HG03378 (cell line): Measurements from ENCODE around the gene EBF4.
A peak's percentile ranks its signal among the peaks of the same experiment; 100 is the strongest.

ENCODE experiments used
- ATAC-seq: cut with Tn5 transposase; IDR thresholded peaks from one replicate; pipeline ENCODE4 v1.9.1; 2021; ENCODE audit warnings: mild to moderate bottlenecking, moderate library complexity; ENCODE audit not compliant: unreplicated experiment

Gene EBF4

DNA sequence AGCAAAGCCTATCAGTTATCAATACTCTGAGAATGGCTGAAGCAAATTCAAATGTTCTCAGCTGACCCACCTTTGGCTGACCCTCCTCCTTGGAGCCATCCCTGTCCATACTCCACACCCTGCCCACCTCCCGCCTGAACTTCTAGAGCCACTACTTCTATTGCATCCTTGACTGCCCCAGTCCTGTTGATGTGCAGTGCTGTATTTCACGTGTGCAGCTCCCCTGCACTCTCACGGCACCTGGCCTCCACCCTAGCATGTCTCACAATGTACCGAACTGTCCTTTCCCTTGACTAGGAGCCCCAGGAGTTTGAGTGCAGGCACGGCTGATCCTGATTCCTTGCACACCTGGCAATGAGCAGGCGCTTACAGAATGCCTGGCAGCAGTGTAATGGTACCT is 100.9 kb downstream of the EBF4 start:
- ATAC-seq, result no peak

DNA sequence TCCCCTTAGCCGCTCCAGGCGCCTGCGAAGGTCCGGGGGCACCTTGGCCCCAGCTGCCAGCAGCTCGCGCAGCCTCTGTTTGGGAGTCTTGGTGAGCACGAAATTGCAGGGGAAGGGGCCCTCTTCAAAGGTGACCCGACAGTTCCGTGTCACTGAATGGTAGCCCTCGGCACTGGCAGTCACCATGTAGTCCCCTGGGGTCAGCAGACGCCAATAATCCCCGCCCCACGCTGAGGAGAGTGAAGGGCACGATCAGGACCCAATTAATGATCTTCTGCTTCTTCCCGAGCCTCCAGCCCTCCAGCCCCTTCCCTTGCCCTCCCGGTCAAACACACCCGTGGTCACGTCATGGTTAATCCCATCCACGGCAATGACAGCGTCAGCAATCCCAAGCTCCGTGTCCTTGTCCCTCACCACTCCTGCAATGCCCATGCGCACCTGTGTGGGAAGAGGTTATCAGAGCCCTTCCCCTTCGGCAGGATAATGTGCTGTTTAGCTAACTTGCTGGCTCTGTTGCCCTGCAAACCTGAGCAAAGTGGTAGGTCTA is 101.7 kb downstream of the EBF4 start:
- ATAC-seq, result no peak

DNA sequence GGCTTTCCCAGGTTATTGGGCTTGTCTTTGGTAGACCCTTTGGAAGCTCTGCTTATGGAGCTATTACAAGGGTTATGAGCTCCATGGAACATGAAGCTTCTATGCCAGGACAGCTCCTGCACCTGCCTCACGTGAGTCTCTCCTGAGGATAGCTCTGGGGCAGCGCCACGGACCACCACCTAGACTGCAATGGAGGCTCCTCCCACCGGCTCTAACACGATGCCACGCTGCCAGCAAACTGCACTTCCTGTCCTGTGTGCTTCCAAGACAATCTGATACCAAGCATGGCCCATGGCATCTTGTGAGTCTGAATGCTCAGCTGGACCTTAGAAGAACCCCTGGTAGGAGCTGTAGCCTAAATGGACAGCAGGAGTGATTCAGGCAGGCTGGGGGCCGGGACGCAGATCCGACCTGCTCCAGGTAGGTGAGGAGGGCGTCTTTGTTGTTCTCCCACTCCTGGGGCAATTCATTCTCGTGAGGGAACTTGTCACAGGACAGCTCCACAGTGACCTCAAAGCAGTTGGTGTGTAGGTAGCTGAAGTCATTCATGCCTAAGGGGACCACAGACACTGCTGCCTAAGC is 102.4 kb downstream of the EBF4 start:
- ATAC-seq, result no peak

DNA sequence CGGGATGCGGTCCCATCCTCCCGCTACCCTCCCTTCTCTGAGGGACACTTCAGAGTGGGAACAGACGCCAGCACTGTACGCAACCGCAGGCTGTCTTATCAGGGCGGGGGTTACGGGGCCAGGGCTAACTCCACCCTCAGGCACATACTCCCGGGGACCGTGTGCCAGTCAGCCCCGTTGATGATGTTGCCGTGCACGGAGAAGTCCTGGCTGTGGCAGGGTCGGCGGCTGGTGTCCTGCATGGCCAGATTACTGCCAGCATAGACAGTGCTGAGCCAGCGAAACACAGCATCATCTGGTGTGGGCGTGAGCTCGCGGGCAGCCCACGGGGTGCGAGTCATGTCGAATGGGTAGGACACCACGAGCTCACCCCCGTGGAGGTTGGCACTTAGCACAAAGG is 102.9 kb downstream of the EBF4 start:
- no peak for ATAC-seq

DNA sequence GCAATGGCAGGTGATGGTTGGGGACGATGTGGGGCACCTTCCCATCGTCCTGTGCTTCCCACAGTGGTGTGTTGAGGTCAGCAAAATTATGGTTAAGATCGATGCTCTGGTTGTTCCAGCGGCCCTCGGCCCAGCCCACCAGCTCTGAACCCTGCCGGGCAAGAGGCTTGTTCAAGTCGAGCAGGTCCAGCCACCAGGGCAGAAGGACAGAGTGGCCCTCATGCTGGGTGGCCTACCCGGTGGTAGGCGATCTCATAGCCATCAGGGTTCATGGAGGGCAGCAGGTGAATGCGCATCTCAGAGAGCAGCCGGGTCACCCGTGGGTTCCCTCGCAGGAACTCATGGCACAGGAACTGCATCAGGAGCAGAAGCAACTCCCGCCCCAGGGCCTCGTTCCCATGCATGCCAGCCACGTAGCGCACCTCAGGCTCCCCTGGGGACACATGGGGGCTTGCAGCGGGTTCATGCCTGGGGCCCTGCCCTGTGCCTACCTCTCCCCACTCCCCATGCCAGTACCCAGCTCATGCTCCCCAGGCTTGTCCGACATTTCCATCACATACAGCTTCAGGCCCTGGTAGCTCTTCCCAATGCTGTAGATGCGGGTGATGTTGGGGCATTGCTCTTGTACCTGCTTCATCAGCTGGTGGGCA is 103.6 kb downstream of the EBF4 start:
- ATAC-seq, result no peak

DNA sequence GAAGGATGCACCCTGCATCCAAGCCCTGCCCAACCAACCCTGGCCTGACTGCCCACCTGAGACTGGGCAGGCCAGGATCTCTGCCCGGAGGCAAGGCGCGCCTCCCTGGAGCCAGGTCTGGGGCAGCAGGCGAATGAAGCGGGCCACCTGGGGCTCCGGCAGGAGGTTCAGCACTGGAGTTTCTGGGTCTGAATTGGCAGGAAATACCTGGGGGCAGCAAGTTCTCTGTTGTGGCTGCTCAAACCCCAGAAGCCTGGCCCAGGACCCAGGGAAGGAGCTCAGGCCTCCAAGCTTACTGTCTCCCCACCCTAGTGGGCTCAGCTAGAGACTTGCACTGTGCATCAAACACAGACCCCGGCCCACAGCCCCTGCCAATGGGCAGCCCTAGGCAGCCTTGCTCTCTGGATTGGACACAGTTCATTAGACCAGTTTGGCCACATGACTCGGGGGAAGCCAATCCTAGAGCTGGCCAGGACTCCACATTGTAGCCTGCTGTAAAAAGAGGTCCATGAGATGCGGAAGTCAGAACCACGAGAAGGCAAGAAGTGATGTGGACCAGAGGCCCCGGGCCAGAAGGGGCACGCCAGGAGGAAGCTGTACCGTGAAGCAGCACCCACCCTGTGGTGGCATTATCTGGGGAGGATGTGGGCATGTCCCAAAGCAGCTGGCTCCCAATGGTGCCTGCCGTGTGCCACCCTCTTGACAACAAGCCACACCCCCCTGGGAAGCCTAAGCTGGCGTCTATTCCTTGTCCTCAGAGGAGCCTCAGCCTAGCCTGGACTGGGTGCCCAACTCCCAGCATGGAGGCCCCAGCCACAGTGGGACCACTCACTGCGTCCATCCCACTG is 104.8 kb downstream of the EBF4 start:
- ATAC-seq, result no peak

DNA sequence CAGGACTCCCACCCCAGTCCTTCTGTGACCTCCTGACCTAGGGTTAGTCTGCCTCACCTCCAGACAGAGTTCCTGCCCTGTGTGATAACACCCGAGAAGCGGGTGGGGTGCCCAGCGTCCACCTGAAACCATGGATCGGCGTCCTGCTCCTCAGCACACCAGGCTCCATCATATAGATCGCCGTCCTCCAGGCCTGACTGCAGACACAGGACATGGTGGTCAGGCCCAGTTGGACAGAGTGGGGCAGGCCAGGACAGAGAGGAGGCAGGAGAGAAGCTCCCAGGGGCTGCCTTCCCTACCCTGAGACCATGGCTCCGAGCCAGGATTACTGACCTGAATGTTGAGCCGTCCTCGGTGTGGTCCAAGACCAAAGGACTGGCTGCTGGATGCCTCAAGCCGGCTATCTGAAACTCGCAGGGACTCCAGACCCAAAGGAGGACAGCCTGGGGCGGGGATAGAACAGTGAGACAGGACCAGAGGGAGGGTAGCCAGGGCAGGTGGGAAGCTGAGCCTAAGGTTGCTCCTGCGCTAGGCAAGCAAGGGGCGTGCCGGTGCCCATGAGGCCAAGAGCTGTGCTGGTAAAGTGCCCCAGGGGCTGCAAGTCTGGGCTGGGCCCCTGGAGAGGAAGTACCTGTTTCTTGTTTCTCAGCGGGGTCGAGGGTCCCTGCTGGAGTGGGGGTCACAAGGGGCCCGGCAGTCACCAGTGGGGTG is 105.7 kb downstream of the EBF4 start:
- ATAC-seq, result no peak

DNA sequence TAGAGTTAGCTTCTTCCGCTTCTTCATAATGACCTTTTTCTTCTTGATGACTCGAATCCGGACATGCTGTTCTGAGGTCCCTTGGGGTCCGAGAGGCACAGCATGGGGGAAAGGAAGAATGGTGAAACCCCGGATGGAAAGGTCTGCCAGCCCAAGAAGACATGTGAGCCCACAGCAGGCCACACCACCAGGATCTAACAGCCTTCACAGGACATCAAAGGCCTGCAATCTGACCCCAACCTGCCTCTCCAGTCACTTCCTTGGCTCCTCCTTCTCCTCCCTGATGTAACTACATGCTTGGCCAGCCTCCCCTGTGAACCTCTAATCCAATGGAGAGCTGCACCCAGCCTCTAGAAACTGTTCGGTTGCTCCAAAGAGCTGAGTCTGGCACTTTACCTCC is 106.2 kb downstream of the EBF4 start:
- no peak for ATAC-seq

DNA sequence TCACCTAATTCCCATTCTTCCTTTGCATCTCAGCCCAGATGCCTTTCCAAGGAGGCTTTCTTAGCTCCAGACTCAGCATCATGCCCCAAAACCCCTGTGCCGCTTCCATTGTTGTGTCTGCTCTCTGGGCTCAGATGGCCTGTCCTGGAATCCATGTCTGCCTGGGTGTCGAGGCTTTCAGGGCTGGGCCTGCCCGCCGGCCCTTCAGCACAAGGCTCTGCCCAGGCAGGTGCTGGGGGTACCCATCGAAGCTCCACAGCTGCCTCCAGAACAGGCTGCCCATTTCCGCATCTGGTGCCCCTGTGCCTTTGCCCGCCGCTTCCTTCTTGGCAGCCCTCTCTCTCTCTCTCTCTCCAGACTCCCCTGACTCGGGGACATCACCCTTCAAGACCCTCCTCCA is 106.7 kb downstream of the EBF4 start:
- no peak for ATAC-seq

DNA sequence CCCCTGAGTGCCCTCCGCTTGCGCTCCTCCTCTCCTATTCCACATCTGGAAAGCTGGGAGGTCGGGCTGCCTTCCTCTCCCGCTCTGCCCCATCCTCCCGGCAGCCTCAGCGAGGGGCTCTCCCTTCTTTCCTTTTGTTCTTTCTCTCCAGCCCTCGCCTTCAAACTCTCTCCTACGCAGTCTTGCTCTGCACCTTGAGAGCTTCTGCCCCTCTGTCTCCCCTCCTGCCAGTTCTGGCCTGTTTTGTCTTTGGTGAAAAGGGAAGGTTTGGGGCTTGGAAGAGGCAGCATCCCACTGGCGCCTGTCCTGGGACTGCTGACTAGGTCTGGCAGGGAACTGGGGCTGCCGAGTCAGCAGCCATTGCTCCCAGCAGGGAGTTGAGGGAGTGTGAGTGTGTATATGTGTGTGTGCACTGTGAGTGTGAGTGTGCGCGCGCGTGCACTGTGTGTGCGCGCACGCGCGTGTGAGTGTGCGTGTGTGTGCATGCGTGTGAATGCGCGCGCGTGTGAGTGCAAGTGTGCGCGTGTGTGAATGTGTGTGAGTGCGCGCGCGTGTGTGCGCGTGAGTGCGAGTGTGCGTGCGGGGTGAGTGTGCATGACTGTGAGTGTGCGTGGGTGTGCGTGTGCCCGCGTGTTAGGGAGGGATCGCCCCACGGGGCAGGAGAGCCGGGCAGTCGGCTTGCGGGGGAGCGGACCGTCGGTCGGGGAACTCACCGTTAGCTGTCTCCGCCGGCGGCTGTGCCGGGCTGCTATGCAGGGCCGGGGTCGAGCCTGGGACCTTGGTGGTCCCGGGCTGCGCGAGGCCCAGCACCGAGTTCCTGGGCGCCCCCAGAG is 107.3 kb downstream of the EBF4 start:
- no peak for ATAC-seq

DNA sequence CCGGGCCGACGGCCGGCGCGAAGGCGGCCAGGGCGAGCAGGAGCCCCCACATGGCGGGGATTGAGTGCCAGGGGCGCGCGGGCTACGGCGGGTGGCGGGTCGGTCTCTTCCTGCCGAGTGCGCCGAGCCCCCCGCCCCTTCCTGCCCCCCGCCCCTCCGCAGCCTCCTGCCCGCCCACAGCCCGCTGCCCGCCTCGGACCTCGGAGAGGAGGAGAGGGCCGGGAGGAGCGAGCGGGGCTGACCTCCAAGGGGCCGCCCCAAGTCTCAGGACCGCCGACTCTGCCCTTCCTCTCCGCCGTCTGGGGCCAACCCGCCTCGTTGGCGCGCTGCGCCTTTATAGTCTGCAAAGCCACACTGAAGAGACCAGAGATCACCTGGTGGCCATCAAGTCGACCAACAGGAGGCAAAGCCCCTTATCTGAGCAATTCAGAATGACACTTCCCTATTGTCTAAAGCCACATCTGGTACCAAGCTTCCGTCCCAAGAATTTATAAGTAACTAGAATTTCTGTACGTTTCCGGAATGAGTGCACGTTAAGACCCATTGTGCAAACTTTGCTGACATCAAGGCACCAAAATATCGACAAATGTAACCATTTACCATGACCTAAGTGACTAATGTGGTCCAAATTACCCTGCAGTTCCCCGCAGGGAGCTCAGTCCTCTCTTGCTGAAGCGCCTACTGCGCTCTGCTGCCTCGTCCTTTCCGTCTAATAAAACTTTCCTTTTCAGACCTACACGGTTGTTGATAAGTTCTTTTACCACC is 108.1 kb downstream of the EBF4 start, which contains the start of gene CPXM1:
Gene CPXM1, minus strand, starts transcription at position 107 of the 765 bp plus-strand sequence. Its CDS starts 55 bp downstream, at position 52.
- peak; percentile 58 for ATAC-seq

DNA sequence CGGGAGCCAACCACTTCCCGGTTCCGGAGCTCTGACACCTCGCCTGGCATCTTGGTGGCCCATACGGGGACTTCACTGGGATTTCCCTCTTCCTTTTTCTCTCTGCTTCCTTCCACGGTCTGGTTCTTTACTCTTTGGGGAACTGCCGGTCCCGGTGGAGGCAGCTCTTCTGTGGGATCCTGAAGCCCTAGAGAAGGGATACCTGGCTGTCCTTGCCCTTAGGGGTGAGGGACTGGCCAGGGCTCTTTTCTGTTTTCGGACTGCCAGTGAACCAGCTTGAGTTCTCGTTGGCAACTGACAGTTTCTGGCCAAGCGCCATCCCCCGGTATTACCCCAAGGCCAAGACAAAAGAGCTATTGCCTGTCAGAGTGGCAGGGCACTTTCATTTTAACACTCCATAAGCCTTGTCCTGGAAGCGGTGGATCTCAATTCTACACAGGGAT is 108.7 kb downstream of the EBF4 start:
- ATAC-seq, result no peak

DNA sequence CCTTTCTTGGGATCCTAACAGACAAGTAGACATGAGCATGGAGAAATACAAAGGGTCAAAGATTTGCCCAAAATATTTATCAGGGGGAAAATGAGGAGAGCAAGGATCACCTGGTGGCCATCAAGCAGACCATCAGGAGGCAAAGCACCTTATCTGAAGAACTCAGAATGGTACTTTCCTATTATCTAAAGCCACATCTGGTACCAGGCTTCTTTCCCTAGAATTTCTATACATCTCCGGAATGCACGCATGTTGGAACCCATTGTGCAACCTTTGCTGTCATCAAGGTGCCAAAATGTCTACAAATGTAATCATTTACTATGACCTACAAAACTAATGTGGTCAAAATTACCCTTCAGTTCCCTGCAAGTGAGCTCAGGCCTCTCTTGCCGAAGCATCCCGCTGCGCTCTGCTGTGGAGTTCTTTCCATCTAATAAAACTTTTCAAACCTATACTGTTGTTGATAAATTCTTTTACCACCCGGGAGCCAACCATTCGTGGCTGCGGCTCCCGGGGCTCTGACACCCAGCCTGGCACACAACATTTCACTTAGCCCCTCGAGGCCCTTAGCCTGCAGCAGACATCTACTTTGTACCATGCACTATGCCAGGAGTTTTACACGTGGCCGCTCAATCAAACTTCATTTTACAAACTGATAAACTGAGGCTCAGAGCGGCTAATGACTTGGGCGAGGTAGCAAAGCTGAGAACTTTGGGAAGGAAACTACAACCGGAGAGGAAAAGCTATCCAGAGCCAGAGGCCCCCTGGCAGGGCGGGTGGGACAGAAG is 111.7 kb downstream of the EBF4 start:
- no peak for ATAC-seq

DNA sequence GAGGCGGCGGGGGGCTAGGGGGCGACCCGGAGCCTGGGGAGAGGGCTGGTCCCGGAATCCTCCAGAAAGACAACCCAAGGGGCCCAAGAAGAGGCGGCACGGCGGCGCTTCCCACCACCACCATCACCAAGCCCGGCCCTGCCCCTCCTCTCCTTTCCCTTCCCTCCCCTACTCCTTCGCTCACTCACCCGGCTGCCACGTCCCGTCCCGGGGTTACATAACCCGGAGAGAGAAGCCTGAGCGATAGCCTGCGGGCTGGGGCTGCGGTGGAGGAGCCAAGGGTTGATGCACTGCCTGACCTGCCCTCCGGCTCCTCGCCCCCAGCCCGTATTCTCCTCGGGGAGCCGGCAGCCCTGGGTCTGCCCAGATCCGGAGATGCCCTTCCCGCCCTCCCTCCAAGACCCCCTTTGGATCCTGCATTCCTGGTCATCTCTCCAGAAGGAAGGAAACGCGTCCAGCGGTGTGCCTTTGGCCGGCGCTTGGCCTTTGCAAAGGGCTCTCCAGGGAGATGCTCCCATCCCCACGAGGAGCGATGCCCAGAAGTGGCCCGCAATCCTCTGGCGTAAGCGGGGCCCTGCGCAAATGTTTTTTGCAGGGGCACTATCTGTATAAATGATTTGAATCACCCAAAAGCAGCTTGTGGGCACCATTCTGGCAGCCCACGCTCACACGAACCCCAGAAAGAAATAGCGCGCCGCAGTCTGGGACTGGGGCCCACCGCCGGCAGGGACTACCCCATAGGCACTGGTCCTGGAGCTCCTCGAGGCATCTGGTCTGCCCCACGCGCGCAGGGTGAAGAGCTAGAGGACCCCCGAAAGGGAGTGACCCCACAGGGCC is 112.5 kb downstream of the EBF4 start:
- ATAC-seq, result no peak

DNA sequence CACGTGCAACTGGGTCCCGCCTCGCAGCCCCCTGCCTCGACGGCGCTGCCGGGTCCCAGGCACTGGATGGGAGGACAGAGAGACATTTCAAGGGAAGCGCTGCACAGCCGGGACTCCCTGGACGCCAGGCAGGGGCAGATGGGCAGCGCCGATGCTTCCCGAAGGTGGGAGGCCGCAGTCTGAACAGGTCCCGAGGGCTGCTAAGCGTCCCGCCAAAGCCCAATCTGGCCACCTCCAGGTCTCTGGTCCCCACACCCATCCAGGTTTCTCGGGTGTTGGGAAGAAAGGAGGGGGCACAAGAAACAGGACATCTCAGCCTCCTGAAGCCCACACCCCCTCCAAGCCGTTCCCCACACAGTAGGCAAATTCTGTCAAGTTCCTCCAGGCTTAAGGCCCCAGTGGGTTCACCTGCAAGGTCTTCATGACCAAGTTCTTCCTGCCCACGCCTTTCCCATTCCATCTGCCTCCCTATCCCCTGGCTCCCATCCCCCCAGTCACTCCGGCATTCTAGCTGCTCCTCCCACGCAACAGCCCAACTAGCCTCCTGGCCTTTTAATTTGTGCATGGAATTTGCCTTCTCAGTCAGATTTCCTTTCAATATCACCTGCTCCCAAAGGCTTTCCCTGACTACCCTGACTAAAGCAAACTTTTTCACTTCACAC is 113.2 kb downstream of the EBF4 start:
- ATAC-seq, result no peak

DNA sequence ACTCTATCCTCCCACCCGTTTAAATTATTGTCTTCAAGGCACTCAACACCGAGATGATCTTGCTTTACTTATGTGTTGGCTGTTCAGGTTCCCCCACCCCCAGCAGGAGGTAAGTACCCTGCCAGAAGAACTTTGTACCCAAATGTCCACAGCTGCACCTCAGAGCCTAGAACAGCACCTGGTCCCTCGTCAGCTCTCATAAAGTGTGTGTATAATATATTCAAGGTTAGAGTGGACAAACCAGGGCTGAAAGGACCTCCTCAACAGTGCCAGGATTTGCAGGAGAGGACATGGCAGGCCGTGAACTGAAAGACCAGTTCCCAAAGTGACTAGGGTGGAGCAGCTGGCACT is 113.7 kb downstream of the EBF4 start:
- ATAC-seq, result no peak

DNA sequence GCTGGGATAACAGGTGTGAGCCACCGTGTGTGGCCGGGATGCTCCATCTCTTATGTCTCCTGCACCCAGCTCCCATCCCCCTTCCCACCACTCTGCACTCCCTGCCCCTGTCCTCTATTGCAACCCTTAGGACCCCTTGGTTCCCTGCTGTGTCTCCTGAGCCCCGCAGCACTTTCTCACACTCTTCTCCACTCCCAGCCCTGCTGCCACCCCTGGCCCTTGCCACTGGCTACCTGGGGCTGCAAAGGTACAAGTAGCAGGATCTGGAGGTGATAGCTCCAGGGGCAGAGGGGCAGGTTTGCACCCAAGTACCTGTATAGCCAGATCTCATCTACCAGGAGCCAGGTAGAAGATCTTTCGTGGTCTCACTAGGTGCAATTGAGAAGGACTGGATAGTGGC is 114.4 kb downstream of the EBF4 start:
- no peak for ATAC-seq
